Vagina (tissue), 2 donors: ENCODE measurements around the gene ATP11A.

ENCODE experiments used
- POLR2AphosphoS5 ChIP-seq, 2 donors: sonication (generic); formaldehyde crosslinking; IDR thresholded peaks; one replicate each; pipeline ENCODE4 v1.9.0; 2017; ENCODE audit warnings: antibody characterized with exemption in 2 of 2, mild to moderate bottlenecking in 2 of 2, low read depth in 1 of 2; ENCODE audit not compliant: insufficient read depth in 1 of 2
- TF ChIP-seq, protein P1 (sequence below), 3 experiments: fragments of 450-650 bp in 2 of 3; fragments of 200-600 bp in 1 of 3; sonication (generic) in 1 of 3; IDR thresholded peaks; one replicate each; pipeline ENCODE4 v1.5.1; 2017 to 2019; ENCODE audit warnings: antibody characterized with exemption in 3 of 3, mild to moderate bottlenecking in 2 of 3, moderate library complexity in 2 of 3

DNA sequence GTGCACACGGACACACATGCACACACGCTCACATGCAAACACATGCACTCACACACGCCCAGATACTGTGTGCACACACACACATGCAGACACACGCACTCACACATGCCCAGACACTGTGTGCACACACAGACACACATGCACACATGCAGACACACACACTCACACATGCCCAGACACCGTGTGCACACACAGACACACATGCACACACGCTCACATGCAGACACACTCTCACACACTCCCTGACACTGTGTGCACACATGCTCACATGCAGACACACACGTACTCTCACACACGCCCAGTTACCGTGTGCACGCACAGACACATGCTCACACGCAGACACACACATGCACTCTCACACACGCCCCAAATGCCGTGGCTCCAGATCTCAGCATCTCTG is 142.0 kb downstream of the ATP11A start:
- TF ChIP-seq POLR2AphosphoS5 (IDR thresholded peaks at IDR 0.05; ENCODE audit: insufficient read depth in 1 of 2, low read depth in 1 of 2), result no peak
- TF ChIP-seq, protein P1, sequence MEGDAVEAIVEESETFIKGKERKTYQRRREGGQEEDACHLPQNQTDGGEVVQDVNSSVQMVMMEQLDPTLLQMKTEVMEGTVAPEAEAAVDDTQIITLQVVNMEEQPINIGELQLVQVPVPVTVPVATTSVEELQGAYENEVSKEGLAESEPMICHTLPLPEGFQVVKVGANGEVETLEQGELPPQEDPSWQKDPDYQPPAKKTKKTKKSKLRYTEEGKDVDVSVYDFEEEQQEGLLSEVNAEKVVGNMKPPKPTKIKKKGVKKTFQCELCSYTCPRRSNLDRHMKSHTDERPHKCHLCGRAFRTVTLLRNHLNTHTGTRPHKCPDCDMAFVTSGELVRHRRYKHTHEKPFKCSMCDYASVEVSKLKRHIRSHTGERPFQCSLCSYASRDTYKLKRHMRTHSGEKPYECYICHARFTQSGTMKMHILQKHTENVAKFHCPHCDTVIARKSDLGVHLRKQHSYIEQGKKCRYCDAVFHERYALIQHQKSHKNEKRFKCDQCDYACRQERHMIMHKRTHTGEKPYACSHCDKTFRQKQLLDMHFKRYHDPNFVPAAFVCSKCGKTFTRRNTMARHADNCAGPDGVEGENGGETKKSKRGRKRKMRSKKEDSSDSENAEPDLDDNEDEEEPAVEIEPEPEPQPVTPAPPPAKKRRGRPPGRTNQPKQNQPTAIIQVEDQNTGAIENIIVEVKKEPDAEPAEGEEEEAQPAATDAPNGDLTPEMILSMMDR (IDR thresholded peaks at IDR 0.05), result no peak
